HG03520 (cell line): Measurements from ENCODE around the gene CELSR1.
"Not testable (repeated sequence)": the region's sequence is repeated elsewhere in the genome, so short reads cannot be mapped to it uniquely, and the experiment has no call there.

Experiments used
- ATAC-seq: cut with Tn5 transposase; IDR thresholded peaks from one replicate; pipeline ENCODE4 v1.9.1; 2021; ENCODE audit warnings: mild to moderate bottlenecking, moderate library complexity; ENCODE audit not compliant: unreplicated experiment

The CELSR1 gene

GRCh38 chr22:46402505-46402904 is 134.9 kb downstream of the CELSR1 start:
- no peak for ATAC-seq

- ATAC-seq: no peak
These were observed 136.1 kb downstream of the CELSR1 start for GRCh38 chr22:46401370-46401769.

GRCh38 chr22:46399251-46400024 is 138.0 kb downstream of the CELSR1 start:
- no peak for ATAC-seq

GRCh38 chr22:46397951-46398350 is 139.5 kb downstream of the CELSR1 start:
- no peak for ATAC-seq

- ATAC-seq: no peak
These were observed 139.9 kb downstream of the CELSR1 start for GRCh38 chr22:46397514-46397913.

GRCh38 chr22:46397049-46397448 is 140.4 kb downstream of the CELSR1 start:
- ATAC-seq: not testable (repeated sequence)

GRCh38 chr22:46395145-46395544 is 142.3 kb downstream of the CELSR1 start:
- no peak for ATAC-seq

- ATAC-seq: no peak
These were observed 142.8 kb downstream of the CELSR1 start for GRCh38 chr22:46394622-46395021.

GRCh38 chr22:46393873-46394272 is 143.5 kb downstream of the CELSR1 start:
- ATAC-seq: no peak

GRCh38 chr22:46392137-46392844 is 145.1 kb downstream of the CELSR1 start:
- no peak for ATAC-seq

- ATAC-seq: no peak
These were observed 145.8 kb downstream of the CELSR1 start for GRCh38 chr22:46391486-46392136.

- no peak for ATAC-seq
These were observed 146.6 kb downstream of the CELSR1 start for GRCh38 chr22:46390652-46391301.

GRCh38 chr22:46390105-46390651 is 147.2 kb downstream of the CELSR1 start:
- ATAC-seq: no peak

GRCh38 chr22:46389081-46389480 is 148.3 kb downstream of the CELSR1 start:
- no peak for ATAC-seq

GRCh38 chr22:46388647-46389046 is 148.8 kb downstream of the CELSR1 start:
- no peak for ATAC-seq

- ATAC-seq: no peak
These were observed 149.7 kb downstream of the CELSR1 start for GRCh38 chr22:46387748-46388147.

GRCh38 chr22:46386312-46386711 is 151.1 kb downstream of the CELSR1 start:
- ATAC-seq: no peak

GRCh38 chr22:46382524-46382923 is 154.9 kb downstream of the CELSR1 start:
- ATAC-seq: no peak

GRCh38 chr22:46381731-46382130 is 155.7 kb downstream of the CELSR1 start:
- no peak for ATAC-seq

GRCh38 chr22:46381142-46381541 is 156.3 kb downstream of the CELSR1 start:
- ATAC-seq: no peak

GRCh38 chr22:46380581-46380980 is 156.8 kb downstream of the CELSR1 start:
- no peak for ATAC-seq
